Right lung (tissue), 5 donors: ENCODE results near the gene ACBD6. TPM values are rescaled to one million over a fixed set of nuclear protein-coding genes. Genes with fewer than 3 reads are reported as not detected.
"Not testable (repeated sequence)": the region's sequence is repeated elsewhere in the genome, so short reads cannot be mapped to it uniquely, and the experiment has no call there.

Experiments
- DNase-seq, 2 donors: peaks; one replicate each; pipeline ENCODE4 v3.0.0-alpha.2; 2013
- polyA plus RNA-seq, 5 donors: library from polyadenylated mRNA; unstranded; fragments of 120-200 nt; gene quantifications; one replicate each; pipeline versions ENCODE4 v1.2.1 to v1.2.3, GENCODE V29; 2013; ENCODE audit warnings: inconsistent platforms in 1 of 5, low replicate concordance in 1 of 5; ENCODE audit not compliant: insufficient read length in 5 of 5, insufficient read depth in 1 of 5

Gene ACBD6
- polyA plus RNA-seq, 5 donors, result 70.5 to 83.2 (median 81.7) TPM

- no peak for DNase-seq
Observed at GRCh38 chr1:180421614-180422013, 80.8 kb downstream of the ACBD6 start.

- not testable (repeated sequence) for DNase-seq
Observed at GRCh38 chr1:180421145-180421544, 81.2 kb downstream of the ACBD6 start.

GRCh38 chr1:180415985-180416633 lies 86.3 kb downstream of the ACBD6 start:
- DNase-seq, result no peak

GRCh38 chr1:180415236-180415848 lies 87.0 kb downstream of the ACBD6 start:
- DNase-seq, result no peak

- DNase-seq, result no peak
Observed at GRCh38 chr1:180412583-180412982, 89.8 kb downstream of the ACBD6 start.

- not testable (repeated sequence) for DNase-seq
Observed at GRCh38 chr1:180408128-180408527, 94.2 kb downstream of the ACBD6 start.

GRCh38 chr1:180407051-180407450 lies 95.3 kb downstream of the ACBD6 start:
- DNase-seq, result no peak

- no peak for DNase-seq
Observed at GRCh38 chr1:180402551-180402950, 99.8 kb downstream of the ACBD6 start.

GRCh38 chr1:180402001-180402400 lies 100.4 kb downstream of the ACBD6 start:
- no peak for DNase-seq

GRCh38 chr1:180397175-180397574 lies 105.2 kb downstream of the ACBD6 start:
- DNase-seq, result no peak

- DNase-seq, result no peak
Observed at GRCh38 chr1:180392427-180393145, 109.8 kb downstream of the ACBD6 start.

- DNase-seq, result no peak
Observed at GRCh38 chr1:180392020-180392419, 110.4 kb downstream of the ACBD6 start.

GRCh38 chr1:180387413-180387812 lies 115.0 kb downstream of the ACBD6 start:
- no peak for DNase-seq

- DNase-seq, result no peak
Observed at GRCh38 chr1:180386745-180387367, 115.5 kb downstream of the ACBD6 start.

- DNase-seq, result no peak
Observed at GRCh38 chr1:180385144-180385543, 117.2 kb downstream of the ACBD6 start.

GRCh38 chr1:180384286-180385005 lies 117.9 kb downstream of the ACBD6 start:
- no peak for DNase-seq

- no peak for DNase-seq
Observed at GRCh38 chr1:180382326-180383115, 119.9 kb downstream of the ACBD6 start.

GRCh38 chr1:180381184-180381580 lies 121.2 kb downstream of the ACBD6 start:
- no peak for DNase-seq

- DNase-seq, result no peak
Observed at GRCh38 chr1:180380259-180381183, 121.9 kb downstream of the ACBD6 start.

- no peak for DNase-seq
Observed at GRCh38 chr1:180376800-180377199, 125.6 kb downstream of the ACBD6 start.
